H1 (cell line): ENCODE results near the gene DCTN3. TPM values are rescaled to one million over a fixed set of nuclear protein-coding genes. Genes with fewer than 3 reads are reported as not detected.

Source experiments
- CTCF ChIA-PET: fragments of 300-600 bp; sonication (Branson Sonifier 250); formaldehyde crosslinking; loops from one replicate; lab custom pipeline; 2021; ENCODE audit not compliant: partially characterized antibody; lab: Charles Lee
- POLR2A ChIA-PET: fragments of 300-600 bp; sonication (Branson Sonifier 250); formaldehyde crosslinking; loops from one replicate; lab custom pipeline; 2021; ENCODE audit warnings: inconsistent platforms; ENCODE audit not compliant: partially characterized antibody; lab: Charles Lee
- DNase-seq, 2 experiments: peaks; one replicate each; pipeline versions ENCODE4 v3.0.0 to v3.0.0-alpha.2; 2010 to 2022; ENCODE audit warnings: low spot score in 2 of 2, low read depth in 1 of 2, mixed read lengths in 1 of 2
- FAIRE-seq: peaks from 2 replicates; lab custom pipeline; 2011; peaks lifted over from hg19 to GRCh38; lab: Jason Lieb, UNC
- H2AFZ ChIP-seq: 2 replicates; pipeline ENCODE4 v1.8.1; 2012; ENCODE audit warnings: low read length, inconsistent platforms
- H2AK5ac ChIP-seq: 2 replicates; pipeline ENCODE4 v1.6.1; 2013; ENCODE audit warnings: low read depth, low read length
- H2BK120ac ChIP-seq: replicated peaks from 2 replicates; pipeline ENCODE3; 2013; ENCODE audit warnings: low read depth, low read length, inconsistent platforms
- H2BK12ac ChIP-seq: 2 replicates; pipeline ENCODE4 v1.6.1; 2013; ENCODE audit warnings: low read depth, low read length
- H2BK15ac ChIP-seq: 2 replicates; pipeline ENCODE4 v1.6.1; 2013; ENCODE audit warnings: low read length
- H2BK20ac ChIP-seq: 2 replicates; pipeline ENCODE4 v1.6.1; 2013; ENCODE audit warnings: low read length
- H2BK5ac ChIP-seq: 2 replicates; pipeline ENCODE4 v1.6.1; 2013; ENCODE audit warnings: low read depth, low read length
- H3K14ac ChIP-seq: 2 replicates; pipeline ENCODE4 v1.6.1; 2013; ENCODE audit warnings: inconsistent platforms; ENCODE audit not compliant: insufficient read length
- H3K18ac ChIP-seq: 2 replicates; pipeline ENCODE4 v1.6.1; 2013; ENCODE audit warnings: low read length; ENCODE audit errors: extremely low read depth
- H3K23ac ChIP-seq: 2 replicates; pipeline ENCODE4 v1.6.1; 2013; ENCODE audit warnings: inconsistent platforms; ENCODE audit not compliant: insufficient read length
- H3K23me2 ChIP-seq: 2 replicates; pipeline ENCODE4 v1.6.1; 2013; ENCODE audit warnings: low read depth, low read length
- H3K27ac ChIP-seq: 2 replicates; pipeline ENCODE4 v1.6.1; 2011; ENCODE audit warnings: low read depth, low read length, inconsistent platforms
- H3K27me3 ChIP-seq, 4 experiments: replicated peaks in 1 of 4; 1 replicate in 1 of 4; 2 replicates in 3 of 4; pipeline versions ENCODE4 v1.6.1 to v1.8.1; 2011 to 2013; ENCODE audit warnings: low read length in 3 of 4, mild to moderate bottlenecking in 3 of 4, inconsistent platforms in 2 of 4, mixed read lengths in 2 of 4, moderate library complexity in 1 of 4; ENCODE audit not compliant: control insufficient read depth in 3 of 4, insufficient read depth in 3 of 4; ENCODE audit errors: extremely low read depth in 1 of 4
- H3K36me3 ChIP-seq, 4 experiments: 2 replicates each; pipeline versions ENCODE4 v1.6.1 to v1.8.1; 2011 to 2013; ENCODE audit warnings: mild to moderate bottlenecking in 4 of 4, low read length in 3 of 4, moderate library complexity in 2 of 4, control low read depth in 1 of 4, inconsistent platforms in 1 of 4; ENCODE audit not compliant: insufficient read depth in 4 of 4, control insufficient read depth in 2 of 4
- H3K4ac ChIP-seq: replicated peaks from 2 replicates; pipeline ENCODE3; 2013; ENCODE audit warnings: low read length, low read depth, mixed read lengths, inconsistent platforms; ENCODE audit not compliant: insufficient read length
- H3K4me1 ChIP-seq, 4 experiments: replicated peaks in 1 of 4; 1 replicate in 1 of 4; 2 replicates in 3 of 4; pipeline versions ENCODE4 v1.6.1 to v1.8.1; 2011 to 2013; ENCODE audit warnings: low read length in 3 of 4, inconsistent platforms in 2 of 4, mixed read lengths in 1 of 4; ENCODE audit not compliant: insufficient read depth in 4 of 4, control insufficient read depth in 3 of 4
- H3K4me2 ChIP-seq, 2 experiments: 2 replicates each; pipeline versions ENCODE4 v1.6.1 to v1.8.1; 2011 to 2013; ENCODE audit warnings: low read depth in 2 of 2, low read length in 2 of 2, control low read depth in 1 of 2, inconsistent platforms in 1 of 2, mild to moderate bottlenecking in 1 of 2; ENCODE audit not compliant: insufficient read depth in 1 of 2
- H3K4me3 ChIP-seq, 4 experiments: fragments of 200-600, 300-600 bp in 1 of 4; sonication (generic), shearing (Covaris generic), sonication (Bioruptor Twin) in 1 of 4; 2 replicates each; pipeline versions ENCODE4 v1.5.1 to v1.8.1; 2011 to 2016; ENCODE audit warnings: low read length in 4 of 4, low read depth in 3 of 4, control low read depth in 2 of 4, inconsistent platforms in 2 of 4, mild to moderate bottlenecking in 2 of 4, mixed read lengths in 1 of 4, moderate library complexity in 1 of 4; ENCODE audit not compliant: insufficient read depth in 2 of 4; ENCODE audit errors: extremely low read depth in 1 of 4
- H3K56ac ChIP-seq: replicated peaks from 2 replicates; pipeline ENCODE3; 2013; ENCODE audit warnings: low read depth, mild to moderate bottlenecking, mixed read lengths, low read length, inconsistent platforms; ENCODE audit not compliant: insufficient read length
- H3K79me1 ChIP-seq: 2 replicates; pipeline ENCODE4 v1.6.1; 2013; ENCODE audit warnings: low read depth, low read length, control low read depth
- H3K79me2 ChIP-seq, 2 experiments: 2 replicates each; pipeline versions ENCODE4 v1.6.1 to v1.8.1; 2012 to 2013; ENCODE audit warnings: low read length in 2 of 2, mild to moderate bottlenecking in 2 of 2, inconsistent platforms in 1 of 2; ENCODE audit not compliant: insufficient read depth in 2 of 2, control insufficient read depth in 1 of 2
- H3K9ac ChIP-seq, 4 experiments: replicated peaks in 1 of 4; 1 replicate in 1 of 4; 2 replicates in 3 of 4; pipeline versions ENCODE4 v1.6.1 to v1.8.1; 2011 to 2013; ENCODE audit warnings: low read depth in 3 of 4, low read length in 3 of 4, control low read depth in 2 of 4, mild to moderate bottlenecking in 2 of 4, moderate library complexity in 2 of 4, inconsistent platforms in 1 of 4; ENCODE audit errors: extremely low read depth in 1 of 4
- H3K9me3 ChIP-seq, 2 experiments: 2 replicates each; pipeline versions ENCODE4 v1.6.1 to v1.8.1; 2012 to 2013; ENCODE audit warnings: mild to moderate bottlenecking in 2 of 2, moderate library complexity in 2 of 2, control low read depth in 1 of 2, inconsistent platforms in 1 of 2, low read depth in 1 of 2, low read length in 1 of 2, mixed read lengths in 1 of 2; ENCODE audit not compliant: insufficient read depth in 2 of 2
- H4K20me1 ChIP-seq, 2 experiments: replicated peaks in 1 of 2; 2 replicates each; pipeline versions ENCODE3 to v1.8.1; 2011 to 2013; ENCODE audit warnings: inconsistent platforms in 2 of 2, low read length in 2 of 2, mild to moderate bottlenecking in 1 of 2; ENCODE audit not compliant: insufficient read depth in 2 of 2, control insufficient read depth in 1 of 2
- H4K5ac ChIP-seq: 2 replicates; pipeline ENCODE4 v1.6.1; 2013; ENCODE audit warnings: low read length, low read depth, mixed read lengths, inconsistent platforms; ENCODE audit not compliant: insufficient read length
- H4K8ac ChIP-seq: 2 replicates; pipeline ENCODE4 v1.8.0; 2013; ENCODE audit warnings: mild to moderate bottlenecking, moderate library complexity, low read length, inconsistent platforms; ENCODE audit not compliant: insufficient read depth; ENCODE audit errors: extremely low read depth
- H4K91ac ChIP-seq: replicated peaks from 2 replicates; pipeline ENCODE3; 2013; ENCODE audit warnings: low read length, mixed read lengths, inconsistent platforms; ENCODE audit not compliant: insufficient read length
- BRCA1 ChIP-seq: IDR thresholded peaks from 2 replicates; pipeline ENCODE4 v1.6.1; 2012; ENCODE audit warnings: low read depth, low read length, improper control_type of control experiment
- CBX8 ChIP-seq: fragments of 300-800, 300-1000 bp; sonication (generic); IDR thresholded peaks from 2 replicates; pipeline ENCODE4 v1.7.1; 2016; ENCODE audit warnings: low read depth, low read length, borderline replicate concordance
- CHD1 ChIP-seq: IDR thresholded peaks from 2 replicates; pipeline ENCODE4 v1.6.1; 2012; ENCODE audit warnings: low read depth, low read length, improper control_type of control experiment
- CREB1 ChIP-seq: IDR thresholded peaks from 2 replicates; pipeline ENCODE4 v1.6.1; 2012; ENCODE audit warnings: inconsistent platforms
- GABPA ChIP-seq: IDR thresholded peaks from 2 replicates; pipeline ENCODE4 v1.6.1; 2011; ENCODE audit warnings: mild to moderate bottlenecking, low read length, moderate library complexity, borderline replicate concordance; ENCODE audit not compliant: insufficient read depth
- MAFK ChIP-seq: IDR thresholded peaks from 2 replicates; pipeline ENCODE4 v1.6.1; 2012; ENCODE audit warnings: low read depth, mild to moderate bottlenecking, improper control_type of control experiment, low read length
- POLR2A ChIP-seq, 2 experiments: IDR thresholded peaks; 1 replicate in 1 of 2; 2 replicates in 1 of 2; pipeline ENCODE4 v1.6.1; 2011; ENCODE audit warnings: low read depth in 2 of 2, low read length in 2 of 2, mild to moderate bottlenecking in 2 of 2; ENCODE audit errors: control extremely low read depth in 1 of 2
- SP1 ChIP-seq: IDR thresholded peaks from 2 replicates; pipeline ENCODE4 v1.6.1; 2011; ENCODE audit warnings: low read depth, low read length
- TBP ChIP-seq: IDR thresholded peaks from 2 replicates; pipeline ENCODE4 v1.6.1; 2011; ENCODE audit warnings: low read depth, low read length, improper control_type of control experiment
- ZNF274 ChIP-seq: IDR thresholded peaks from 2 replicates; pipeline ENCODE4 v1.7.0; 2012; ENCODE audit warnings: low read length, borderline replicate concordance; ENCODE audit errors: extremely low read depth
- WGBS, 2 experiments: shearing (Covaris generic) in 1 of 2; methylation state at CpG; one replicate each; pipeline versions ENCODE4 v1.1.6 to v1.1.7; 2013 to 2015; ENCODE audit warnings: low lambda C conversion rate in 2 of 2, mixed read lengths in 2 of 2, inconsistent platforms in 1 of 2, low coverage in 1 of 2, missing lambda C conversion rate in 1 of 2; ENCODE audit not compliant: insufficient replicate concordance in 2 of 2, insufficient coverage in 1 of 2, insufficient read length in 1 of 2; ENCODE audit errors: extremely low coverage in 1 of 2, missing lambda C conversion rate in 1 of 2; 5-methylcytosine and 5-hydroxymethylcytosine counted together
- polyA plus RNA-seq, 7 experiments: library from polyadenylated mRNA; depleted of rRNA in 3 of 7; stranded (reverse) in 5 of 7; unstranded in 2 of 7; fragments of >200 nt in 5 of 7; fragments of 200-250 nt in 2 of 7; gene quantifications; 1 replicate in 5 of 7; 2 replicates in 1 of 7; 4 replicates in 1 of 7; pipeline versions ENCODE4 v1.2.1 to v1.2.3, GENCODE V29; 2011 to 2013; ENCODE audit warnings: missing spikeins in 2 of 7, mixed read lengths in 2 of 7
- total RNA-seq: library from RNA; stranded (reverse); fragmentation: NEBNext Ultra II Directional; extraction: Animal tissue kit (Norgen Biotek cat#: 25700); gene quantifications from 2 replicates; pipeline ENCODE4 v1.2.1, GENCODE V29; 2021
- TF ChIP-seq, protein P1 (sequence below): IDR thresholded peaks from 2 replicates; pipeline ENCODE4 v1.6.1; 2012; ENCODE audit warnings: inconsistent platforms

Gene DCTN3
- total and polyA plus RNA-seq, 2 of the 8 experiments (the other 6 are each of a cell fraction or from before 2014, with no cell fraction given): 25.6 to 39.2 TPM

DNA sequence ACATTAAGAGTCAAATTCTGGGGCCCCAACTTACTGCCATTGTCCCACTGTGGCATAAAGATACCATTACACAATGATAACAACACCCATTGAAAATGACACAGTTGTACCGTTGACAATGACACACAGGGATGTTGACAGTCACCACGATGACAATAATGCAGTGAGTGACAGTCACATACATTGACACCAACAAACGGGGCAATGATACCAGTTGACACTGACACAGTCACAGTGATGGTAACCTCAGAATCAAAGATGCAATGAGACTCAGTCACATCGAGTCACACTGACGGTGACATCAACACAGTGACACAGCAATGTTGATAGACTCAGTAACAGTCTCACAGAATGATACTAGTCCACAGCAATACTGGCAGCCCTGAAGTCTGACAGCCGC, 47.7 kb downstream of the DCTN3 start:
- peaks cover 6% of the 10 kb centered on the region; the same call in 1 of the 2 replicates for H3K23me2 ChIP-seq
- 82% methylated on average over 6 of the region's 6 CpGs; no CpG with 5 or more reads in 1 of the 2 experiments for WGBS, 2 experiments
- no peak overlapping the region for H4K5ac ChIP-seq
- H3K9ac ChIP-seq: no peak overlapping the region
- H3K79me2 ChIP-seq: no peaks in the 10 kb centered on the region
- TF ChIP-seq, protein P1, sequence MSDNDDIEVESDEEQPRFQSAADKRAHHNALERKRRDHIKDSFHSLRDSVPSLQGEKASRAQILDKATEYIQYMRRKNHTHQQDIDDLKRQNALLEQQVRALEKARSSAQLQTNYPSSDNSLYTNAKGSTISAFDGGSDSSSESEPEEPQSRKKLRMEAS: no peak
- TF ChIP-seq TBP (no peak), MAFK (no peak), POLR2A (IDR thresholded peaks at IDR 0.05; ENCODE audit: control extremely low read depth in 1 of 2, low read depth in 2 of 2, low read length in 2 of 2) (no peak), SP1 (no peak), BRCA1 (no peak), CBX8 (no peak), CREB1 (no peak), GABPA (no peak), CHD1 (no peak), ZNF274 (no peak)
- peaks cover 0 to 28% (median 21%) of the 10 kb centered on the region in 4 experiments; a peak in 6 of 7 replicates for H3K27me3 ChIP-seq
- no peak overlapping the region for H2BK12ac ChIP-seq
- peaks cover 16 to 53% (median 26%) of the 10 kb centered on the region in 4 experiments for H3K4me1 ChIP-seq
- no peak overlapping the region for H2BK20ac ChIP-seq
- H4K8ac ChIP-seq: no peak overlapping the region
- peaks cover 0 to 2% of the 10 kb centered on the region in 2 experiments for H4K20me1 ChIP-seq
- no peak overlapping the region for H3K23ac ChIP-seq
- no peak overlapping the region for H3K56ac ChIP-seq
- no peak overlapping the region for H3K27ac ChIP-seq
- no peaks in the 10 kb centered on the region for H3K9me3 ChIP-seq
- H2AK5ac ChIP-seq: no peak overlapping the region
- no peak overlapping the region for H3K4me3 ChIP-seq
- POLR2A ChIA-PET: no interaction called here
- no peak overlapping the region for H2BK15ac ChIP-seq
- CTCF ChIA-PET: interaction anchor here (1.4 to 13.8 kb wide), 3 partner anchors 13 to 48 kb away, joined by 3 to 241 read pairs (median 3); no protein-coding TSS in a partner anchor
- no peaks in the 10 kb centered on the region for H3K79me1 ChIP-seq
- FAIRE-seq (no peak), DNase-seq (no peak)
- no peak overlapping the region for H3K14ac ChIP-seq
- H2AFZ ChIP-seq: no peak overlapping the region
- no peak overlapping the region for H4K91ac ChIP-seq
- no peak overlapping the region for H3K4me2 ChIP-seq
- no peak overlapping the region for H2BK120ac ChIP-seq
- H3K18ac ChIP-seq: no peak overlapping the region
- H2BK5ac ChIP-seq: no peak overlapping the region
- H3K4ac ChIP-seq: no peak overlapping the region
- no peaks in the 10 kb centered on the region for H3K36me3 ChIP-seq
